ENCODE results near the gene COQ5.

Gene COQ5

GRCh38 chr12:120455302-120455701 is 73.7 kb downstream of the COQ5 start:
- H3K4me1 ChIP-seq (ENCODE audit: low read length) = no peaks in the 10 kb centered on the region
- DNase-seq = no peak
- TF ChIP-seq CTCF (IDR thresholded peaks at IDR 0.05; ENCODE audit: low read length) (no peak), EZH2 (optimal IDR thresholded peaks at IDR 0.05; ENCODE audit: low read depth, low read length) (no peak)
- H3K9me3 ChIP-seq (replicated peaks; ENCODE audit: insufficient read depth, low read length) = no peaks in the 10 kb centered on the region
- H3K79me2 ChIP-seq (ENCODE audit: low read length) = peaks cover 11% of the 10 kb centered on the region
- no peak overlapping the region for H3K4me2 ChIP-seq (ENCODE audit: low read depth, low read length)
- H3K27ac ChIP-seq (ENCODE audit: low read length) = no peak overlapping the region
- H3F3A ChIP-seq (ENCODE audit: insufficient read depth, low read length) = peaks cover 3% of the 10 kb centered on the region; the same call in 1 of the 2 replicates
- no peaks in the 10 kb centered on the region for H3K36me3 ChIP-seq (replicated peaks; ENCODE audit: insufficient read depth, low read length)
- H3K9me2 ChIP-seq (replicated peaks; ENCODE audit: insufficient read depth, low read length) = no peaks in the 10 kb centered on the region
- no peak overlapping the region for H3K4me3 ChIP-seq (ENCODE audit: low read length)
- no peak overlapping the region for H3K9ac ChIP-seq (ENCODE audit: low read length)
- no peaks in the 10 kb centered on the region for H3K27me3 ChIP-seq (replicated peaks; ENCODE audit: insufficient read depth, low read length)
- no peak overlapping the region for H2AFZ ChIP-seq (ENCODE audit: low read length)
- no peaks in the 10 kb centered on the region for H4K20me1 ChIP-seq (ENCODE audit: insufficient read depth, low read length)

GRCh38 chr12:120453977-120454376 is 75.0 kb downstream of the COQ5 start:
- no peak overlapping the region for H3K4me2 ChIP-seq (ENCODE audit: low read depth, low read length)
- no peaks in the 10 kb centered on the region for H3K36me3 ChIP-seq (replicated peaks; ENCODE audit: insufficient read depth, low read length)
- TF ChIP-seq CTCF (IDR thresholded peaks at IDR 0.05; ENCODE audit: low read length) = peak; percentile 60
- TF ChIP-seq EZH2 (optimal IDR thresholded peaks at IDR 0.05; ENCODE audit: low read depth, low read length) = no peak
- H3K4me3 ChIP-seq (ENCODE audit: low read length) = no peak overlapping the region
- H3K79me2 ChIP-seq (ENCODE audit: low read length) = peaks cover 20% of the 10 kb centered on the region
- no peaks in the 10 kb centered on the region for H3K27me3 ChIP-seq (replicated peaks; ENCODE audit: insufficient read depth, low read length)
- peak overlapping the region; percentile 25; the same call in 1 of the 2 replicates for H3K27ac ChIP-seq (ENCODE audit: low read length)
- H4K20me1 ChIP-seq (ENCODE audit: insufficient read depth, low read length) = no peaks in the 10 kb centered on the region
- H3F3A ChIP-seq (ENCODE audit: insufficient read depth, low read length) = peaks cover 3% of the 10 kb centered on the region; the same call in 1 of the 2 replicates
- H2AFZ ChIP-seq (ENCODE audit: low read length) = no peak overlapping the region
- peak; percentile 58 for DNase-seq
- H3K9ac ChIP-seq (ENCODE audit: low read length) = no peak overlapping the region
- H3K9me3 ChIP-seq (replicated peaks; ENCODE audit: insufficient read depth, low read length) = no peaks in the 10 kb centered on the region
- no peaks in the 10 kb centered on the region for H3K9me2 ChIP-seq (replicated peaks; ENCODE audit: insufficient read depth, low read length)
- H3K4me1 ChIP-seq (ENCODE audit: low read length) = no peaks in the 10 kb centered on the region

All from MM.1S (cell line).